ENCODE measurements around the gene ARHGAP18.

Gene ARHGAP18, protein sequence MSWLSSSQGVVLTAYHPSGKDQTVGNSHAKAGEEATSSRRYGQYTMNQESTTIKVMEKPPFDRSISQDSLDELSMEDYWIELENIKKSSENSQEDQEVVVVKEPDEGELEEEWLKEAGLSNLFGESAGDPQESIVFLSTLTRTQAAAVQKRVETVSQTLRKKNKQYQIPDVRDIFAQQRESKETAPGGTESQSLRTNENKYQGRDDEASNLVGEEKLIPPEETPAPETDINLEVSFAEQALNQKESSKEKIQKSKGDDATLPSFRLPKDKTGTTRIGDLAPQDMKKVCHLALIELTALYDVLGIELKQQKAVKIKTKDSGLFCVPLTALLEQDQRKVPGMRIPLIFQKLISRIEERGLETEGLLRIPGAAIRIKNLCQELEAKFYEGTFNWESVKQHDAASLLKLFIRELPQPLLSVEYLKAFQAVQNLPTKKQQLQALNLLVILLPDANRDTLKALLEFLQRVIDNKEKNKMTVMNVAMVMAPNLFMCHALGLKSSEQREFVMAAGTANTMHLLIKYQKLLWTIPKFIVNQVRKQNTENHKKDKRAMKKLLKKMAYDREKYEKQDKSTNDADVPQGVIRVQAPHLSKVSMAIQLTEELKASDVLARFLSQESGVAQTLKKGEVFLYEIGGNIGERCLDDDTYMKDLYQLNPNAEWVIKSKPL

DNA sequence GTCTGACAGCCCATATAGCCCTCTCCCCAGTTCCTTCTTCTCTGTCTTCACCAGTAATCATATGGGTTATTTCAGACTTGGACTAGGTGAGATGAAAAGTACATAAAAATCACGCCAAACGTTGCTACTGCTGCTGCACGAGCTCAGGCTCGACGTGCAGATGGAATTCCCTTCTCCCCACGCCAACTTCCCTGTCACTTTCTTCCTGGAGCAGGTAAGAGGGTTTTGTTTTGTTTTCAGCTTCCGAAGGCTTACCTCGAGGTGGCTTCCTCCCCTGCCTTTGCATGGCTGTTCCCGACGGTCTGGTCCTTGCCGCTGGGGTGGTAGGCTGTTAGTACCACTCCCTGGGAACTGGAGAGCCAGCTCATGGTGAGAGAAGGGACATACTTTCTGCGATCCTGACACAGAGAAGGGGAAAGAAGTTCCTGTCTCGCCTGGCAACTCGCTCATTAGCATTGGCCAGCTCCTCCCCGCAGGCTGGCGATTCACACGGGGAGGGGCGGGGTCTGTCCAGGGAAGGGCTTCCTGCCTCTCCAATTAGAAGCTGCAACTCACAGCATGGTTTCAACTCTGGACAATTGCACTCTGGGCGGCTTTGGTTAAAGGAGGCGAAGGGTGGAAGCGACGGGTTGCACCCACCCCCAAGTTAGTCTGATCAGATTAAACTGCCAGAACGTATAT, at the start of gene ARHGAP18:
ARHGAP18 (minus strand) TSS at position 409 of the 681 bp plus-strand sequence; CDS start at position 368, 41 bp downstream.
- no peaks in the 10 kb centered on the region for H3K9me3 ChIP-seq (ENCODE audit: control insufficient read depth in 2 of 2, low read length in 2 of 2)
- H3K4me1 ChIP-seq (ENCODE audit: control insufficient read depth in 2 of 2, insufficient read depth in 2 of 2, low read length in 2 of 2) = peaks cover 11 to 21% of the 10 kb centered on the region in 2 donors
- peak within 1 kb of the TSS; percentile 69 to 97 for H3K4me3 ChIP-seq (ENCODE audit: low read length in 2 of 2)
- H3K27ac ChIP-seq (ENCODE audit: low read depth in 2 of 2, low read length in 2 of 2) = peak within 1 kb of the TSS; percentile 90
- no peaks in the 10 kb centered on the region for H3K36me3 ChIP-seq (ENCODE audit: control insufficient read depth in 2 of 2, insufficient read depth in 2 of 2, low read length in 2 of 2)
- peak within 1 kb of the TSS; percentile 68 to 92 for H3K9ac ChIP-seq (ENCODE audit: low read depth in 1 of 2, low read length in 2 of 2)
- no peaks in the 10 kb centered on the region for H3K27me3 ChIP-seq (ENCODE audit: control insufficient read depth in 2 of 2, insufficient read depth in 2 of 2, low read length in 2 of 2)

DNA sequence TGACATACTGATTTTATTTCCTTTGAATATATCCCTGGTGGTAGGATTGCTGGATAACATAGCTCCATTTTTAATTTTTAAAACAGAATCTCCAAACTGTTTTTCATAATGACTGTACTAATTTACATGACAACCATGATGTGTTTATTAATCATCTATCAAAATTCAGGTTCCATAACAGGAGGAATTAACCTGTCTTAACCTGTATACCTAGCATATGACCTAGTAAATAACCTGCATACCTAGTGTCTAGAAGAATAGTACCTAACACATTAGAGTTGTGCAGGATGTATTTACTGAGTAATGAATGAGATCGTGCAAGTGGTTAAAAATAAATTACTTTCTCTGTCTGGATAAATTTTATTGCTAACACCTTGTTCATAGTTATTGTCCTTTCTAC, 45.8 kb upstream of the ARHGAP18 start:
- no peak overlapping the region for H3K9ac ChIP-seq (ENCODE audit: low read depth in 1 of 2, low read length in 2 of 2)
- no peaks in the 10 kb centered on the region for H3K4me1 ChIP-seq (ENCODE audit: control insufficient read depth in 2 of 2, insufficient read depth in 2 of 2, low read length in 2 of 2)
- no peaks in the 10 kb centered on the region for H3K36me3 ChIP-seq (ENCODE audit: control insufficient read depth in 2 of 2, insufficient read depth in 2 of 2, low read length in 2 of 2)
- H3K9me3 ChIP-seq (ENCODE audit: control insufficient read depth in 2 of 2, low read length in 2 of 2) = no peaks in the 10 kb centered on the region
- H3K27me3 ChIP-seq (ENCODE audit: control insufficient read depth in 2 of 2, insufficient read depth in 2 of 2, low read length in 2 of 2) = no peaks in the 10 kb centered on the region
- H3K27ac ChIP-seq (ENCODE audit: low read depth in 2 of 2, low read length in 2 of 2) = no peak overlapping the region
- H3K4me3 ChIP-seq (ENCODE audit: low read length in 2 of 2) = no peak overlapping the region

DNA sequence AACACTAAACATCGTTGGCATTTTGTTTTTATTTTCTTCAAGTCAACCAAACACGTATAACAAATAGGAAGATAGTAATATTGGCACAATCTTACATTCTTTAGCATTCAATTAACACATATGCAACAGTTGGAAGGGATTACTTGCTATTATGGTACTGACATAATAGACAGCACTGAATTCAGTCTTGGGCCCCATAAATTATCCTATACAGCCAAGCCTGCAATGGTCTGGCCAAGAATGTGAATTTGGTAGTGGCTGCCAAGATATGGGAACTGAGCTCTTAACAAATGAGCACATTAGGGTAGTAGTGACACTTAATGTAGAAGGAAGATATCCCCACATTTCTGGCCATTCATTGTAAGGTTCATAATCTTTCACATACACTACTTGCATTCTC, 44.8 kb upstream of the ARHGAP18 start:
- Histone ChIP-seq H3K27me3 (ENCODE audit: control insufficient read depth in 2 of 2, insufficient read depth in 2 of 2, low read length in 2 of 2) (no peaks in the 10 kb centered on the region), H3K4me1 (ENCODE audit: control insufficient read depth in 2 of 2, insufficient read depth in 2 of 2, low read length in 2 of 2) (peaks cover 0 to 2% of the 10 kb centered on the region in 2 donors), H3K9me3 (ENCODE audit: control insufficient read depth in 2 of 2, low read length in 2 of 2) (no peaks in the 10 kb centered on the region), H3K36me3 (ENCODE audit: control insufficient read depth in 2 of 2, insufficient read depth in 2 of 2, low read length in 2 of 2) (no peaks in the 10 kb centered on the region), H3K4me3 (ENCODE audit: low read length in 2 of 2) (no peak overlapping the region), H3K27ac (ENCODE audit: low read depth in 2 of 2, low read length in 2 of 2) (no peak overlapping the region), H3K9ac (ENCODE audit: low read depth in 1 of 2, low read length in 2 of 2) (no peak overlapping the region)

DNA sequence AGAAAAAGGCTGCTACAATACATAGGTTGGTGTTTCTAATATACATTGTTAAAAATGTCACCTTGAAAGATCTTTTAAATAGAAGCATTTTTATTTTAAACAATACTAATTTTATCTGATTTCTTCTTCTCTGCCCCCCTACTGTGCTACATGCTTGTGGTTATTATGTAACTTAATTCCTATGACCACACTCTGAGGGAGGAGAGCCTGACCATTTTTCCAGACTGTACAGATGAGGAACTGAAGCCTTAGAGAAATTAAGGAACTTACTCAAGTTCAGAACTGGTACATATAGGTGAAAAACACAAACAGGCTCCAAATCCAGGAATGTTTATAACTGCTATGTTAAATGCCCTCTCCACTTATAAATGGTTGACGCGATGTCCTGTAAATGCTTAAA, 43.4 kb upstream of the ARHGAP18 start:
- no peak overlapping the region for H3K27ac ChIP-seq (ENCODE audit: low read depth in 2 of 2, low read length in 2 of 2)
- H3K9me3 ChIP-seq (ENCODE audit: control insufficient read depth in 2 of 2, low read length in 2 of 2) = no peaks in the 10 kb centered on the region
- H3K27me3 ChIP-seq (ENCODE audit: control insufficient read depth in 2 of 2, insufficient read depth in 2 of 2, low read length in 2 of 2) = no peaks in the 10 kb centered on the region
- no peaks in the 10 kb centered on the region for H3K36me3 ChIP-seq (ENCODE audit: control insufficient read depth in 2 of 2, insufficient read depth in 2 of 2, low read length in 2 of 2)
- H3K4me3 ChIP-seq (ENCODE audit: low read length in 2 of 2) = no peak overlapping the region
- H3K9ac ChIP-seq (ENCODE audit: low read depth in 1 of 2, low read length in 2 of 2) = no peak overlapping the region
- peaks cover 2 to 3% of the 10 kb centered on the region in 2 donors for H3K4me1 ChIP-seq (ENCODE audit: control insufficient read depth in 2 of 2, insufficient read depth in 2 of 2, low read length in 2 of 2)

DNA sequence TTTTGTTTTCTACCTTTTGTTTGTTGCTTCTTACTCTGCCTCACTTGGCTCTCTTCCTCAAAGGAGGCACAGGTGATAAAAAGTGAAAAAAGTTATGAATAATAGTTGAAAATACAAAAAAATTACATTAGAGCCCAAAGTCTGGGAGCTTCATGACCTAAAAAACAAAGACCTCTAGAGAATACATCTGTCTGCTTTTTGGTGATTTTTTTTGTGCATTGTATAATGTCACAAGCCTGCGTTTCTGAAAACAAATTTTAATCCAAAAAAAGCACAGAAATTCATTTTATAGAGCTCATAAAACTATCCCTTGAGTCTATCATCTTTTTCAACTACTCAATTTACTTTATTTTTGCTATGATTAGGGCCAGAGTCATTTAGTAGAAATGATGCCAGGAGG, 41.4 kb upstream of the ARHGAP18 start:
- no peaks in the 10 kb centered on the region for H3K9me3 ChIP-seq (ENCODE audit: control insufficient read depth in 2 of 2, low read length in 2 of 2)
- H3K4me1 ChIP-seq (ENCODE audit: control insufficient read depth in 2 of 2, insufficient read depth in 2 of 2, low read length in 2 of 2) = peaks cover 2 to 3% of the 10 kb centered on the region in 2 donors

DNA sequence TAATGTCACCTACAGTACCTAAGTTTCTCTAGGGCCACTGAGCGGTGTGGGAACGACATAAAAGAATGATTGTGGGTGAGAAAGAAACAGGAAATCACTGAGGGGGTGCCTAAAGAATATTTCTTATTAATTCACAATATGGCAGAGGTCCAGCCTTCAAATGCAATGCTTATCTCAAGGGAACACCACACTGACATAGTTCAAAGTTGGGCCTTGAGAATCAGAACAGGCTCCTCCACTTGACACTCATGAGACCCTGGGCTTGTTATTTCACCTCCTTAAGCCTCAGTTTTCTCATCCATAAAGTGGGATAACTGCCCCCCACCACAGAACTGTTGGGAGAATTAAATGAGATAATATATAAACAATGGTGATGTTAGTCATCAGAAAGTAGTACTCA, 40.4 kb upstream of the ARHGAP18 start:
- no peak overlapping the region for H3K4me3 ChIP-seq (ENCODE audit: low read length in 2 of 2)
- H3K9me3 ChIP-seq (ENCODE audit: control insufficient read depth in 2 of 2, low read length in 2 of 2) = no peaks in the 10 kb centered on the region
- no peaks in the 10 kb centered on the region for H3K36me3 ChIP-seq (ENCODE audit: control insufficient read depth in 2 of 2, insufficient read depth in 2 of 2, low read length in 2 of 2)
- H3K27ac ChIP-seq (ENCODE audit: low read depth in 2 of 2, low read length in 2 of 2) = peak overlapping the region in 1 of 2 donors; percentile 0
- H3K27me3 ChIP-seq (ENCODE audit: control insufficient read depth in 2 of 2, insufficient read depth in 2 of 2, low read length in 2 of 2) = no peaks in the 10 kb centered on the region
- no peak overlapping the region for H3K9ac ChIP-seq (ENCODE audit: low read depth in 1 of 2, low read length in 2 of 2)
- H3K4me1 ChIP-seq (ENCODE audit: control insufficient read depth in 2 of 2, insufficient read depth in 2 of 2, low read length in 2 of 2) = peaks cover 2 to 3% of the 10 kb centered on the region in 2 donors

More for the DNA sequence above, 41.4 kb upstream of the ARHGAP18 start:
- H3K36me3 ChIP-seq (ENCODE audit: control insufficient read depth in 2 of 2, insufficient read depth in 2 of 2, low read length in 2 of 2) = no peaks in the 10 kb centered on the region
- H3K27ac ChIP-seq (ENCODE audit: low read depth in 2 of 2, low read length in 2 of 2) = no peak overlapping the region
- no peak overlapping the region for H3K9ac ChIP-seq (ENCODE audit: low read depth in 1 of 2, low read length in 2 of 2)
- H3K4me3 ChIP-seq (ENCODE audit: low read length in 2 of 2) = no peak overlapping the region
- no peaks in the 10 kb centered on the region for H3K27me3 ChIP-seq (ENCODE audit: control insufficient read depth in 2 of 2, insufficient read depth in 2 of 2, low read length in 2 of 2)

DNA sequence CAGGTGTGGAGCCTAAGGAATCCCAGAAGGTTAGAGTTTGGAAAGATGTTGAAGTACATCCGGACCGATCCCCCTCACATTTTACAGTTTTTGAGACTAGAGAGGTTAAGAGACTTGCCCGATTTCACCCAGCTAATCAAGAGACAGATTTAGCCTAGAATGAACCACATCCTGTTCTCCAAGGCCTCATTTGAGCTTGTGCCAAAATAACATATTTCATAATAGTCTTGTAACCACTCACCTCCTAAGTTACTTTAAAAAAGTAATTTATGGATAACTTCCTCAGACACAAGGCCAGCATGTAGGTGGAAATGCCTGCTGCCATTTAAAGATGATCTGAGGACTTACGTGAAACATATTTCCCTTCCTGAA, 39.8 kb upstream of the ARHGAP18 start:
- H3K9me3 ChIP-seq (ENCODE audit: control insufficient read depth in 2 of 2, low read length in 2 of 2) = no peaks in the 10 kb centered on the region
- peak overlapping the region; percentile 0 to 39 for H3K27ac ChIP-seq (ENCODE audit: low read depth in 2 of 2, low read length in 2 of 2)
- H3K4me1 ChIP-seq (ENCODE audit: control insufficient read depth in 2 of 2, insufficient read depth in 2 of 2, low read length in 2 of 2) = peaks cover 2 to 3% of the 10 kb centered on the region in 2 donors
- no peaks in the 10 kb centered on the region for H3K36me3 ChIP-seq (ENCODE audit: control insufficient read depth in 2 of 2, insufficient read depth in 2 of 2, low read length in 2 of 2)
- H3K4me3 ChIP-seq (ENCODE audit: low read length in 2 of 2) = no peak overlapping the region
- H3K9ac ChIP-seq (ENCODE audit: low read depth in 1 of 2, low read length in 2 of 2) = no peak overlapping the region
- no peaks in the 10 kb centered on the region for H3K27me3 ChIP-seq (ENCODE audit: control insufficient read depth in 2 of 2, insufficient read depth in 2 of 2, low read length in 2 of 2)

DNA sequence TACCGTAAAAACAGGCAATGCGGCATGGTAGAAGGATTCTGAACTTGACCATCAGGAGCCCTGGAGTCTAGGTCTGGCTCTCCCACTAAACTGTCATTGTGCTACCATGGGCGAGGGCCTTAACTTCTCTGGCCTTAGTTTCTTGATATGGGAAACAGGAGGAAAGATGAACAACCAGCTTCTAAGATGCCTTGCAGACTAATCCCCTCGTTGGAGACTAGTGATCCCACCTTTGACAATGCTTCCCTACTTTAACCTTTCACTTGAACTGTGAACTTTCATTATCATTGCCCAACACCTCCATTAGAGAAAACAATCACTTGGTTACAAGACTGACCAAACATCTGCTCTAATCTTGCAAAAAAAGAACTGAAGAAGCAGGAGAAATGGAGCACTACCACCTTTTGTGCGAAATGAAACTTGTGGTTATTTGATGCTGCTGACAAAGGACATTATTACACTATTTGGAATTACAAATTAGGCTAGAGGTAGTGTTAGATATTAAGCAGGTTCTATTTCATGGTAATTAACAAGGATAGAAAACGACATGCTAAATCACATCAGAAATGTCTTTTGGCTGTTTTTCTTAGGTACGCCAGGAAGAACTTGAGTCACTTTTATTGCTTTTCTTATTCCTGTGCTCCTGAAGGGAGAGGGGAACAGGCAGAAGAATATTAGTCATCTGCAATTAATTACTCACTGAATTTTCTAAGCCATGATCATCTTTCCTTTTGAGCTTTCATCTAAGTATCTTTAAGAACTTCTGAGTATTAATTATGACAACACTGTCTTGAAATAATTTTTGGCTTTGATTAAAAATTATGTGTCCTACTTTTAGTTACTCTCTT, 39.1 kb upstream of the ARHGAP18 start:
- H3K36me3 ChIP-seq (ENCODE audit: control insufficient read depth in 2 of 2, insufficient read depth in 2 of 2, low read length in 2 of 2) = no peaks in the 10 kb centered on the region
- H3K4me3 ChIP-seq (ENCODE audit: low read length in 2 of 2) = no peak overlapping the region
- H3K9ac ChIP-seq (ENCODE audit: low read depth in 1 of 2, low read length in 2 of 2) = no peak overlapping the region
- no peaks in the 10 kb centered on the region for H3K27me3 ChIP-seq (ENCODE audit: control insufficient read depth in 2 of 2, insufficient read depth in 2 of 2, low read length in 2 of 2)
- peak overlapping the region; percentile 10 to 29 for H3K27ac ChIP-seq (ENCODE audit: low read depth in 2 of 2, low read length in 2 of 2)
- no peaks in the 10 kb centered on the region for H3K9me3 ChIP-seq (ENCODE audit: control insufficient read depth in 2 of 2, low read length in 2 of 2)
- peaks cover 2 to 3% of the 10 kb centered on the region in 2 donors for H3K4me1 ChIP-seq (ENCODE audit: control insufficient read depth in 2 of 2, insufficient read depth in 2 of 2, low read length in 2 of 2)

DNA sequence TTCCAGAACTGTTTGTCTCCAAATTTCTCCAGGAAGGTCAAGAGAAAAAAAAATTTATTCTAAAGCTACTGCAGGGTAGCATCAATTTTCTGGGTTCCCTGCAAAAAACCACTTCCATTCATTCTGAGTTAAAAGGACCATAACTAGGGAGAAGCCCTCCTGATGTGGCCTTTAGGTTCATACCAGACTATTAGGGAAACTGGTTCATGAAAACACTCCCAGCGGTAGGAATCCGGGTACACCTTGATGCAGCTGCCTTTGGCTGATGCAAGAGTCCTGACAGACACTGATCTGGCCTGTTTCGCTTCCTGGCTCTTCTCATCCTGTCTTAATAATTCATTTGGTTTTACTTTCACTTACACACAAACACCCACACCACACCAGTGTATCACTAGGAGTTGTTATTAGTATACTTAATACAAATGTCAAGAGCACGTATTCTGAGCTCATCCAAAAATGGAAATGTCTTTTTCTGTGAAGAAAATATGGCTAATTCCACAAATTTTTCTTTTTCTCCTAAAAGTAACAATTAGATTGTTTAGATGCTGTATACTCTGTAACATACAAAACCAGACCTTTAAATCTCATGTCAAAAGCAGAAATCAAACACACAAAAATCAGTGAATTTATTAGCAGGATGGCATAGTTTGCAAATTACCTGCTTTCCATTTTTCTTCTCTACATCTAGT, 38.4 kb upstream of the ARHGAP18 start:
- H3K4me1 ChIP-seq (ENCODE audit: control insufficient read depth in 2 of 2, insufficient read depth in 2 of 2, low read length in 2 of 2) = peaks cover 2 to 3% of the 10 kb centered on the region in 2 donors
- no peaks in the 10 kb centered on the region for H3K27me3 ChIP-seq (ENCODE audit: control insufficient read depth in 2 of 2, insufficient read depth in 2 of 2, low read length in 2 of 2)
- H3K9me3 ChIP-seq (ENCODE audit: control insufficient read depth in 2 of 2, low read length in 2 of 2) = no peaks in the 10 kb centered on the region
- H3K27ac ChIP-seq (ENCODE audit: low read depth in 2 of 2, low read length in 2 of 2) = peak overlapping the region; percentile 10 to 29
- no peak overlapping the region for H3K4me3 ChIP-seq (ENCODE audit: low read length in 2 of 2)
- H3K9ac ChIP-seq (ENCODE audit: low read depth in 1 of 2, low read length in 2 of 2) = no peak overlapping the region
- H3K36me3 ChIP-seq (ENCODE audit: control insufficient read depth in 2 of 2, insufficient read depth in 2 of 2, low read length in 2 of 2) = no peaks in the 10 kb centered on the region
